OCI-LY1 (cell line): ENCODE results near the gene UCP3.

Experiments used
- H2AFZ ChIP-seq: fragments of 200-600 bp; sonication (generic), shearing (Covaris generic); 2 replicates; pipeline ENCODE4 v1.6.0; 2014; ENCODE audit warnings: antibody characterized with exemption, mild to moderate bottlenecking, low read length
- H3F3A ChIP-seq: fragments of 200-600 bp; sonication (generic), shearing (Covaris generic); 2 replicates; pipeline ENCODE4 v1.6.0; 2014; ENCODE audit warnings: mild to moderate bottlenecking, antibody characterized with exemption, low read length, moderate library complexity; ENCODE audit not compliant: insufficient read depth
- H3K27ac ChIP-seq: fragments of 200-600 bp; sonication (generic); 2 replicates; pipeline ENCODE4 v1.5.1; 2014; ENCODE audit warnings: low read length, mixed run types, mild to moderate bottlenecking, low read depth; ENCODE audit not compliant: poor library complexity, severe bottlenecking
- H3K27me3 ChIP-seq: fragments of 200-600 bp; sonication (generic); 2 replicates; pipeline ENCODE4 v1.6.0; 2014; ENCODE audit warnings: antibody characterized with exemption, mild to moderate bottlenecking, low read length, moderate library complexity; ENCODE audit not compliant: insufficient read depth
- H3K36me3 ChIP-seq: fragments of 200-600 bp; sonication (generic); 2 replicates; pipeline ENCODE4 v1.6.1; 2014; ENCODE audit warnings: mild to moderate bottlenecking, antibody characterized with exemption, low read length, moderate library complexity, mixed read lengths; ENCODE audit not compliant: insufficient read depth
- H3K4me1 ChIP-seq: fragments of 200-600 bp; sonication (generic); 2 replicates; pipeline ENCODE4 v1.5.1; 2014; ENCODE audit warnings: mild to moderate bottlenecking, low read length, moderate library complexity; ENCODE audit not compliant: insufficient read depth, severe bottlenecking
- H3K4me2 ChIP-seq: fragments of 200-600 bp; sonication (generic), shearing (Covaris generic); 2 replicates; pipeline ENCODE4 v1.6.1; 2014; ENCODE audit warnings: low read length
- H3K4me3 ChIP-seq: fragments of 200-600 bp; sonication (generic); 2 replicates; pipeline ENCODE4 v1.5.1; 2014; ENCODE audit warnings: low read length, low read depth, mild to moderate bottlenecking, mixed read lengths; ENCODE audit not compliant: poor library complexity, severe bottlenecking
- H3K79me2 ChIP-seq: fragments of 200-600 bp; shearing (Covaris generic); 2 replicates; pipeline ENCODE4 v1.6.1; 2016; ENCODE audit warnings: mixed run types, low read length, mixed read lengths; ENCODE audit not compliant: insufficient read depth
- H3K9ac ChIP-seq: fragments of 200-600 bp; sonication (generic), shearing (Covaris generic); 2 replicates; pipeline ENCODE4 v1.6.1; 2014; ENCODE audit warnings: mild to moderate bottlenecking, low read length, mixed read lengths
- H3K9me2 ChIP-seq: fragments of 200-600 bp; sonication (generic), shearing (Covaris generic); 2 replicates; pipeline ENCODE4 v1.6.1; 2014; ENCODE audit warnings: low read depth, mild to moderate bottlenecking, low read length, mixed read lengths
- H3K9me3 ChIP-seq: fragments of 200-600 bp; shearing (Covaris generic); 2 replicates; pipeline ENCODE4 v1.6.1; 2014; ENCODE audit warnings: low read length, mixed read lengths
- H4K20me1 ChIP-seq: fragments of 200-600 bp; sonication (generic), shearing (Covaris generic); 2 replicates; pipeline ENCODE4 v1.6.0; 2016; ENCODE audit warnings: mild to moderate bottlenecking, low read length; ENCODE audit not compliant: insufficient read depth
- EZH2 ChIP-seq: fragments of 200-600 bp; sonication (generic), shearing (Covaris generic); IDR thresholded peaks from 2 replicates; pipeline ENCODE4 v1.8.0; 2017; ENCODE audit warnings: borderline replicate concordance, mixed run types, mild to moderate bottlenecking, antibody characterized with exemption, low read length, moderate library complexity, mixed read lengths
- TF ChIP-seq, protein P1 (sequence below): fragments of 200-600 bp; sonication (generic), shearing (Covaris generic); IDR thresholded peaks from 2 replicates; pipeline ENCODE4 v1.5.1; 2017; ENCODE audit warnings: mild to moderate bottlenecking, antibody characterized with exemption, low read length, moderate library complexity, mixed read lengths

Gene UCP3

DNA sequence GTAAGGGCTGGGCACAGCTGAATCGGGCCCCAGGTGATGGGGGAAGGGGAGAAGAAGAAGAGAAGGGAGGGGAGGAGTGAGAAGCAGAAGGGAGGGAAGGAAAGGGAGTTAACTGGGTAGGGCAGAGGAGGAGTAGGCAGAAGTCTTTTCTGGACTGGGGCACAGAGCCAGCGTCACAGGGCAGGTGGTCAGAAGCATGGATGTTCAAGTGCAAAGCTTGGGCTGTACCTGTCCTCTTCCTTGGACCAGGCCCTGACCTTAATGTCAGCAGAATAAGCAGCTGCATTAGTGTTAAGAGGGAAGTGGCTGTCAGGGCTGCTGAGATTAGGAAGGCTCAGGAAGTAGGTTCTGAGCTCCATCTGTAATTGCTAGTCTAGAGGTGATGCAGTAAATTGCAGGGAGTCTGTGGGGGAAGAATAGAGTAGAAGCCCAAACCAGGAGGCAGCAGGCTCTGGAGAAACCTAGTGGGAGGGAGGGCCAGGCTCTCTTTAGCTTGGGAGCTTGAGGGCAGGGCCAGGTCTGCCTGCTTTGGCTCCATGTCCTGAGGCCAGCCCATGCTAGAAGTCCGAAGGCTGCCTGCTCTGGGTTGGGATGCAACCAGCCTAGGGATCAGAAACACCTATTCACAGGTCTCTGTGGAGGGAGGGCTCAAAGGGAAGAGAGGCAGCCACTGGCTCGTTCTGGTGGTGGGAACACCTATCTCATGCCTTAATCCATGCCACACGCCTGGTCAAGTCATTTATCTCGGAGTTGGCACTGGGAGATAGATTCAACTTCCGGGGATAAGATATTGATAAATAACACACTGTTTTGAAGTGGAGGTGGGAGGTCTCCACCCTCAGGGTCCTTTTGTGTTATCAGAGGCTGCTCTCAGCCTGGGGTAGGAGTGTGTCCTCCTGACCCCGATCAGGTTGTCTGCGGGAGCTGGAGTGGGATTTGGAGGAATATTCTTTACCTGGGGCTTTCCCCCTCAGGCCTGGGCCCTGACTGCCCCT, 1.7 kb upstream of the UCP3 start:
- no peaks in the 10 kb centered on the region for H3K79me2 ChIP-seq
- H3K9ac ChIP-seq: no peak overlapping the region
- peaks cover 3% of the 10 kb centered on the region for H3K4me1 ChIP-seq
- no peak for TF ChIP-seq EZH2
- TF ChIP-seq, protein P1, sequence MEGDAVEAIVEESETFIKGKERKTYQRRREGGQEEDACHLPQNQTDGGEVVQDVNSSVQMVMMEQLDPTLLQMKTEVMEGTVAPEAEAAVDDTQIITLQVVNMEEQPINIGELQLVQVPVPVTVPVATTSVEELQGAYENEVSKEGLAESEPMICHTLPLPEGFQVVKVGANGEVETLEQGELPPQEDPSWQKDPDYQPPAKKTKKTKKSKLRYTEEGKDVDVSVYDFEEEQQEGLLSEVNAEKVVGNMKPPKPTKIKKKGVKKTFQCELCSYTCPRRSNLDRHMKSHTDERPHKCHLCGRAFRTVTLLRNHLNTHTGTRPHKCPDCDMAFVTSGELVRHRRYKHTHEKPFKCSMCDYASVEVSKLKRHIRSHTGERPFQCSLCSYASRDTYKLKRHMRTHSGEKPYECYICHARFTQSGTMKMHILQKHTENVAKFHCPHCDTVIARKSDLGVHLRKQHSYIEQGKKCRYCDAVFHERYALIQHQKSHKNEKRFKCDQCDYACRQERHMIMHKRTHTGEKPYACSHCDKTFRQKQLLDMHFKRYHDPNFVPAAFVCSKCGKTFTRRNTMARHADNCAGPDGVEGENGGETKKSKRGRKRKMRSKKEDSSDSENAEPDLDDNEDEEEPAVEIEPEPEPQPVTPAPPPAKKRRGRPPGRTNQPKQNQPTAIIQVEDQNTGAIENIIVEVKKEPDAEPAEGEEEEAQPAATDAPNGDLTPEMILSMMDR: no peak
- H3F3A ChIP-seq: no peaks in the 10 kb centered on the region
- no peak overlapping the region for H2AFZ ChIP-seq
- H3K9me3 ChIP-seq: no peaks in the 10 kb centered on the region
- H3K4me3 ChIP-seq: no peak overlapping the region
- no peaks in the 10 kb centered on the region for H3K9me2 ChIP-seq
- no peaks in the 10 kb centered on the region for H3K27me3 ChIP-seq
- H3K36me3 ChIP-seq: no peaks in the 10 kb centered on the region
- no peaks in the 10 kb centered on the region for H4K20me1 ChIP-seq
- H3K27ac ChIP-seq: no peak overlapping the region
- H3K4me2 ChIP-seq: no peak overlapping the region

GRCh38 chr11:74009675-74010305, 905 bp upstream of the UCP3 start:
- Histone ChIP-seq H3K4me3 (no peak overlapping the region), H3K9ac (no peak overlapping the region), H3K79me2 (no peaks in the 10 kb centered on the region), H3K27ac (no peak overlapping the region), H3K27me3 (no peaks in the 10 kb centered on the region), H3F3A (no peaks in the 10 kb centered on the region), H2AFZ (no peak overlapping the region), H4K20me1 (no peaks in the 10 kb centered on the region), H3K4me1 (peaks cover 10% of the 10 kb centered on the region), H3K4me2 (no peak overlapping the region), H3K36me3 (no peaks in the 10 kb centered on the region), H3K9me3 (no peaks in the 10 kb centered on the region), H3K9me2 (no peaks in the 10 kb centered on the region)
- TF ChIP-seq, protein P1: no peak
- TF ChIP-seq EZH2: no peak

- TF ChIP-seq, protein P1: no peak
- no peak for TF ChIP-seq EZH2
- no peaks in the 10 kb centered on the region for H3K9me2 ChIP-seq
- no peaks in the 10 kb centered on the region for H4K20me1 ChIP-seq
- no peak overlapping the region for H3K9ac ChIP-seq
- H2AFZ ChIP-seq: no peak overlapping the region
- H3F3A ChIP-seq: no peaks in the 10 kb centered on the region
- H3K79me2 ChIP-seq: no peaks in the 10 kb centered on the region
- H3K27ac ChIP-seq: no peak overlapping the region
- no peaks in the 10 kb centered on the region for H3K9me3 ChIP-seq
- no peaks in the 10 kb centered on the region for H3K36me3 ChIP-seq
- H3K4me1 ChIP-seq: peaks cover 10% of the 10 kb centered on the region
- H3K4me3 ChIP-seq: no peak overlapping the region
- H3K27me3 ChIP-seq: no peaks in the 10 kb centered on the region
- no peak overlapping the region for H3K4me2 ChIP-seq
Observed at GRCh38 chr11:74009230-74009547, 304 bp upstream of the UCP3 start.
